ENCODE data around the gene EXOC2.
A peak's percentile ranks its signal among the peaks of the same experiment; 100 is the strongest.

Gene EXOC2

GRCh38 chr6:549906-550305 lies 143.0 kb downstream of the EXOC2 start:
- no peak overlapping the region for H3K4me3 Mint-ChIP-seq
- H3K27me3 Mint-ChIP-seq (ENCODE audit: low read depth, poor library complexity), result peaks cover 3% of the 10 kb centered on the region
- H3K9me3 Mint-ChIP-seq, result no peaks in the 10 kb centered on the region
- no peak for TF ChIP-seq CTCF (IDR thresholded peaks at IDR 0.05)
- peaks cover 5% of the 10 kb centered on the region for H3K36me3 Mint-ChIP-seq (ENCODE audit: low read depth)
- H3K4me1 Mint-ChIP-seq, result peaks cover 26% of the 10 kb centered on the region
- DNase-seq, result no peak
- no peak overlapping the region for H3K27ac Mint-ChIP-seq

- H3K27ac Mint-ChIP-seq, result no peak overlapping the region
- H3K4me1 Mint-ChIP-seq, result peaks cover 26% of the 10 kb centered on the region
- TF ChIP-seq CTCF (IDR thresholded peaks at IDR 0.05), result no peak
- no peak overlapping the region for H3K4me3 Mint-ChIP-seq
- H3K27me3 Mint-ChIP-seq (ENCODE audit: low read depth, poor library complexity), result peaks cover 3% of the 10 kb centered on the region
- H3K36me3 Mint-ChIP-seq (ENCODE audit: low read depth), result peaks cover 13% of the 10 kb centered on the region
- no peak for DNase-seq
- no peaks in the 10 kb centered on the region for H3K9me3 Mint-ChIP-seq
These were observed 144.4 kb downstream of the EXOC2 start for GRCh38 chr6:548517-548916.

GRCh38 chr6:548091-548490 lies 144.8 kb downstream of the EXOC2 start:
- no peaks in the 10 kb centered on the region for H3K9me3 Mint-ChIP-seq
- DNase-seq, result no peak
- no peak overlapping the region for H3K27ac Mint-ChIP-seq
- TF ChIP-seq CTCF (IDR thresholded peaks at IDR 0.05), result no peak
- H3K36me3 Mint-ChIP-seq (ENCODE audit: low read depth), result peaks cover 17% of the 10 kb centered on the region
- H3K4me1 Mint-ChIP-seq, result peaks cover 26% of the 10 kb centered on the region
- H3K4me3 Mint-ChIP-seq, result no peak overlapping the region
- peaks cover 3% of the 10 kb centered on the region for H3K27me3 Mint-ChIP-seq (ENCODE audit: low read depth, poor library complexity)

- TF ChIP-seq CTCF (IDR thresholded peaks at IDR 0.05), result no peak
- no peak for DNase-seq
- Mint-ChIP-seq H3K4me3 (no peak overlapping the region), H3K9me3 (peaks cover 31% of the 10 kb centered on the region), H3K27ac (no peak overlapping the region), H3K4me1 (no peaks in the 10 kb centered on the region), H3K36me3 (ENCODE audit: low read depth) (peaks cover 87% of the 10 kb centered on the region), H3K27me3 (ENCODE audit: low read depth, poor library complexity) (no peaks in the 10 kb centered on the region)
These were observed 152.4 kb downstream of the EXOC2 start for GRCh38 chr6:540490-540889.

- no peak for DNase-seq
- TF ChIP-seq CTCF (IDR thresholded peaks at IDR 0.05), result no peak
- Mint-ChIP-seq H3K4me3 (no peak overlapping the region), H3K36me3 (ENCODE audit: low read depth) (peaks cover 60% of the 10 kb centered on the region), H3K27me3 (ENCODE audit: low read depth, poor library complexity) (no peaks in the 10 kb centered on the region), H3K4me1 (peaks cover 7% of the 10 kb centered on the region), H3K27ac (no peak overlapping the region), H3K9me3 (peaks cover 27% of the 10 kb centered on the region)
These were observed 155.8 kb downstream of the EXOC2 start for GRCh38 chr6:537114-537513.

- no peak for DNase-seq
- peaks cover 7% of the 10 kb centered on the region for H3K4me1 Mint-ChIP-seq
- H3K36me3 Mint-ChIP-seq (ENCODE audit: low read depth), result peaks cover 10% of the 10 kb centered on the region
- H3K27me3 Mint-ChIP-seq (ENCODE audit: low read depth, poor library complexity), result no peaks in the 10 kb centered on the region
- H3K4me3 Mint-ChIP-seq, result no peak overlapping the region
- TF ChIP-seq CTCF (IDR thresholded peaks at IDR 0.05), result no peak
- H3K9me3 Mint-ChIP-seq, result no peaks in the 10 kb centered on the region
- H3K27ac Mint-ChIP-seq, result peak overlapping the region; percentile 9
These were observed 162.5 kb downstream of the EXOC2 start for GRCh38 chr6:530425-530824.
